ENCODE data around the gene WHAMM.

Gene WHAMM

DNA sequence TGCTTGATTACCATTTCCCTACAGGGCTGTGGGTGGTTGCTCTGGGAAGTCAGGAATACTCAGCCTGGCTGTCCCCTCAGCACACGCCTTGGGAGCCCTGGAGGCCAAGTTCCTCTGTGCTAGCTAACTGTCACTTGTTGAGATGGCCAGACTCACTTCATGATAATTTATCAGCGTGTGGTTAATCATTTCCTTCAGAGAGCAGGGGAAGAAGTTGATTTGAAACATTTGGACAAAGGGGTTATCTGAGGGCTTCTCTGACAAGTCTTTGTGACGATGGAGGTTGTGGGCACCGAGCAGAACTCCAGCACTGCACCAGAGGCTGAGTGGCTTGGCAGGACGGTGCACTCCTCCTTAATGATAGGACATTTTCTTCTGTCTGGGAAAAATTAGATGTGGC is 61.9 kb downstream of the WHAMM start:
- DNase-seq = no peak

DNA sequence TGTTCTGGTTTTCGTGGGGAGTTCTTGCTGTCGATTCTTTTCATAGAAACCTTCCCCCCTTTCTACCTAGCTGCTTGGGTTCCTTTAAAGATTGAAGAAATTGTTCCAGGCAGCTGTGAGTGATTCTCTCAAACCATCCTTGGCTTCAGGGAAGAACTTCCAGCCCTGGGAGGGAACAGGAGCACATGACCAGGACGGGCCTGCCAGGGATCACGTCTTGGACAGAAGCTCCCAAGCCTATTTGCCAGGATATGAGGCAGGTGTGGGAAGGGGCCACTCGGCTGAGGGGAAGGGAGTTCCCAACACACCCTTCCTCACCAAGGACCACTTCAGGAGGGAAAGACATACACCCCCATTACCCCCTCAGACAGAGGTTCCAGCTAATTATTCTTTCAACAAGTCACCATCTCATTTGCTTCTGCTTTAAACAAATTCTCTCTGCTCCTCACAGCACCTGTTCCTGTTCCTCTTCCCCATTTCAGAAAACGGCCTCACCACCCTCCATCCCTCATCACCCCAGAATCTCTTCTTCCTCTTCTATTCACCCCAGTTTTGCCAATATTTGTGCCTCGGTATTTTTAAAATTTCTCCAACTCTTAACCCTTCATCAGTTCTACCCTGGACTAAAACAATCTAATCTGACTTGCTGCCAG is 62.5 kb downstream of the WHAMM start:
- no peak for DNase-seq

DNA sequence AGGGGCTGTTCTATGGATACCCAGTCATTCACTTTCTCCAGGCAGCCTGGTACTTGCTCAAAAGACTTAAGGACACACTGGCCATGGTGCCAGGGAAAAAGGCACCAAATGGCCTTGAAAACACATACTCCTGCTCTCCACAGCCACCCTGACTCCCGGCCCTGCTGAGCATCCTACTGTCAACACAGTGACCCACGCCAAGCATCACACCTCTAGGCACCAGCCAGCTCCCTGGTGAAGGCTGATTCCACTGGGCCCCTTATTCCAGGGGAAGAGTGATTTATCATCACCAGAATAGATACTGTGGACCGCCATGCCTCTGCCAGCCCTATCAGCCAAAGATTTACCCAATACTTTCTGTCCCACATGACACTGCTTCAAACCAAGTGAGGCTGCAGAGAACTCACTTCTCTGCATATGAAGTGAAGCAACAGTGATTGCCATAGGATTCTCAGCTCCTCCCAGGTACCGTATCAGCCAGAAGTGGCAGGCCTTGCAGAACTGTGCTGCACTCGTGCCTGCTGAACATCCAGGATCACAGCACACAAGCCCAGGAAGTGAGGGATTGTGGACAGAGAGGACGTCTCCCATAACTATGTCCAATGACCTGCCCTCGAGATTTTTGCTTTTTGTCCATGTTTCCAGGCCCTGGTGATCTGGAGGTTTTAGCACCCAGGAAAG is 63.7 kb downstream of the WHAMM start:
- DNase-seq = no peak

DNA sequence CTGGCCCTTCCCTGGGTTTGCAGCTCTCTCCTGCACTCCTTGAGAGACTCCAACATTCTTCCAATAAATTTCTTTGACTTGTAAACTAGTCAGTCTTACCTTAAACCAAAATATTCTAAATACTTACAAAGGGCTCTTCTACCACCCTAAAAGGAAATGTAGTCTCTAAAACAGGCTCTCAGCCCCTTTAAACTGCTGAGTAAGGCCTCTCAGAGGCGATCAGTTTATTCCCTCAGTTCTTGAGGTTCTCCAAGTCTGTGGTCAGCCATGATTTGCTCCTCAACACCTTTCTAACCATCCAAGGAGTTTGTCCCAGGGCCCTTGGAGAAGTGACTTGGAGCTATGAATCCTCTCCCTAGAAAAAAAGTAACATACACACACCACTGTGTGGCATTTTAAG is 64.8 kb downstream of the WHAMM start:
- no peak for DNase-seq

DNA sequence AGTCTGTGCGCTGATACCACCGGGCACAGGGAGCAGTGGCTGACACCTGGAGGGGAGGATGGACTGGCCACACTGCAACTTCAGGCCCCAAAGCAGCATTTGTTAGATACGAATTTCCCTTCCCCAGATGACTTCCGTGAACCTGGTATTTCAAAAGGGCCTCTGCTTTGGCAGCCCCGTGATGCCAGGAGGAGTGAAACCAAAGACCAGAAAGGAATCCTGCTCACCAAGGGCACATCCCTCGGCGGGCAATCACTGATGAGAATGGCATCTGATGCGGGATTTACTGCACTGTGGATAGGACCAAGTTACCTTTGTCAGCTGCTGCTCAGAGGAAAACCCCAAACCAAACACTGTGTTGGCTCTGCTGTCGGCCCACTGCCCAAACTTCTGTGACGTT is 65.5 kb downstream of the WHAMM start:
- no peak for DNase-seq

DNA sequence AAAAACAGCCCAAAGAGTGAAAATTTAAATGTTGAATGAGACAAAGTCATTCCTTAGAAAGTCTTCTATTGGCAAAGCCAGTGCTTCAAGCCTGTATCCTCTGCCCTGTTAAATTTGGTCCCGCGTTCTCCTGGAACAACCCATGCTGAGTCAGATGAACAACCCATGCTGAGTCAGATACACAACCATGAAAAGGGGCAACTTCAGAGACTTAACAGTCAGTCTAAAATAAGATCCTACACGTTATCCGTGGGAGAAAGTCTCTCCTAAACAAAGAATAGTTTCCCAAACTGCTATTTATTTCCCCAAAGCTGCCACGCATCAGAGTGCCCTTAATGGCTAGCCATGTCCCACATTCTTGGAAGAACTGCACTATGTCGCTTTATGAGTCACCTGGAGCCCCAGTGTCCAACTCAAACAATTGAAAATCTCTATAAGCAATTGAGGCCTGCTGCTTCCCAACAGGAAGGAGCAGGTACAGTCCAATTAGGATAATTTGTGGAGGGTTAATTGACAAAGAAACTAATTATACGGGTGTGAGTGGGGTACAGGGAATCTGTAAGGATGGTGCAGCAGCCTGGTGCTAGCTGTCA is 66.1 kb downstream of the WHAMM start:
- DNase-seq = no peak

DNA sequence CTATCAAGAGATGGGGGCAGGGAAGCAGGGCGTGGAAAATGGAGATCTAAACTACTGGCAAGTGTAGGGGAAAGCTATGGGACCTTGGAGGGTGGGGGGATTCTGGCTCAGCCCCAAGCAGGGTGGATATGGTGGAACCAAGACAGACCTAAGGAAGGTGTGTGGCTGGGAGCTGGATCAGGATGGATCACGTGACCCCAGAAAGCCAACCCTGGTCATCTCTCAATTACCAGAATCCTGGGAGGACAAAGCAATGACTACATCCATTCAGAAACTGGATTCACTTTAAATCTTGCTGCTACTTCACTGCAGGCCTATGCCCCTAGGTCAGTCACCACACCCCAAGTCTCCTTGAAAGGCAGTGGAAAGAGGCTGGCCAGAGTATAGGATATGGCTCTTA is 68.4 kb downstream of the WHAMM start:
- DNase-seq = no peak

DNA sequence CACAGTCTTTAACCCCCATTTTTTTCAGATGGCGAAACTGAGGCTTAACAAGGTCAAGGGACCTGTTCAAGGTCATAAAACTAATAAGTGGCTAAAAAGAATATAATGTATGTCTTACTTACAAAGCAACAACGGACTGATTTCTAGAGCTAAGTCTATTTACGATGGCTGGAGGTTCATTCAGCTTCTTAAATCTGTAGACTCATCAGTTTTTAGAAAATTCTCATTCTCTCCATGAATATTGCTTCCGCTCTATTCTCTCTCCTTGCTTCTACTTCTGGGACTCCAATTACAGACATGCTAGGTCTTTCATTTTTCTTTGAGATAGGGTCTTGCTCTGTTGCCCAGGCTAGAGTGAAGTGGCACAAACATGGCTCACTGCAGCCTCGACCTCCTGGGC is 68.9 kb downstream of the WHAMM start:
- no peak for DNase-seq

DNA sequence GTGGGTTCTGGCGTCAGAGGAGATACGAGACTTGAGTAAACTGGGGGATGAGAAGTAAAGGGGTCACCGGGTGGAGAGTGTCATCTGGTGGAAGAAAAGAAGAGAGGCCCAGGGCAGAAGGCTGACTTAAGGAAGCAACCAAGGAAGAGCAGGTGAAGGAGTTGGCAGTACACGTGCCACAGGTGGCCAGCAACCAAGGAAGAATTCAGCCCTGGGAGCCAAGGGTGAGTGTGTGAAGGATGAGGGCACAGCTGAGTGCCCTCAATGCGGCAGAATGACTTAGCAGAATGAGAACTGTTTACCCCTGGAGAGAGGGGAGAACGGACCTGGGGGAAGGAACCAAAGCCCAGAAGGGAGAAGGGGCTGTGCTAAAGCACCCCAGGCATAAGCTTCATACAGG is 71.3 kb downstream of the WHAMM start:
- no peak for DNase-seq

DNA sequence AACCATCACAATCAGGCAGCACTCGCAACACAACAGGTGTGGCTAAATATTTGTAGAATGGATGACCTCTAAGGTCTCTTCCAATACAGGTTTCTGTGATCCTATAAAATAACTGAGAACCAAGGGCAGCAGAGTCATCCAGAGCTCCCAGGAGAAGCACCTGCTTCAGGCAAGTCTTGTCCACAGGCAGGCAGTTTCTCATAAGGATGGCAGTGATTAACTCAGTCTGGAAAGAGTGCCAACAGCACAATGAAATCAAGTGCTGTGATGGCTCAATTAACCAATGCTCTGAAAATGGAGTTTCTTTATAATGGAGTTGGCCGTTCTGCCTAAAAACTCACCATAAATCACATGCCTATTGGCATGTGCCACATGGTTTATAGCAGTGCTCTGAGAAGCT is 72.3 kb downstream of the WHAMM start:
- DNase-seq = no peak

DNA sequence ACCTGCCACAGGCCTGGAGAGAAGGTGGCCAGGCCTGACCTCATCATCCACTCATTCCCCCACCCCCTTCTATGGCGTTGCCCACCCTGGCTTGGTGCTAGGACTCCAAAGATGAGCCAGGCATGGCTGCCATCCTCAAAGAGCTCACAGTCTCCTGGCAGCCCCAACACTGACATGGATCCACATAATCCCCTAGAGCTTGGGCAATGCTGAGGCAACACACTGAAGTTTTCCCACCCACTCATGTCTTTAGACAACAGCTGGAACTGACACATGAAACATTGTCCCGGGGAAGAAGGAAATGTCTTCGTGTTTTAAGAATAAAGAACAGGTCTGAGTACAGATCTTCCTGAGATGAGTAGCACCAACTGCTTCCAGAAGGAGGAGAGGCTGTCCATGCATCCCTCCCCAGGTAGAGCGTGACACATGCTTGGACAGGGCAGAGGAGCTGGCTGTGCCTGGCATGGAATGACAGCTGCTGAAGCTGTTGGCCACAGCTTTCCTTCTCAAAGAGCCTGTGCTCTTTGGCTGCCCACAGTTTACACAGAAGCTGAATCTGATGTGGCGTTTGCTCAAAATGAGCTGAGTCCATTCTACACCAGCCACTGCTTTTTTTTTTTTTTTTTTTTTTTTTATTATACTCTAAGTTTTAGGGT is 73.0 kb downstream of the WHAMM start:
- DNase-seq = no peak
